ENCODE results near the gene MICAL2.

MICAL2 gene

DNA sequence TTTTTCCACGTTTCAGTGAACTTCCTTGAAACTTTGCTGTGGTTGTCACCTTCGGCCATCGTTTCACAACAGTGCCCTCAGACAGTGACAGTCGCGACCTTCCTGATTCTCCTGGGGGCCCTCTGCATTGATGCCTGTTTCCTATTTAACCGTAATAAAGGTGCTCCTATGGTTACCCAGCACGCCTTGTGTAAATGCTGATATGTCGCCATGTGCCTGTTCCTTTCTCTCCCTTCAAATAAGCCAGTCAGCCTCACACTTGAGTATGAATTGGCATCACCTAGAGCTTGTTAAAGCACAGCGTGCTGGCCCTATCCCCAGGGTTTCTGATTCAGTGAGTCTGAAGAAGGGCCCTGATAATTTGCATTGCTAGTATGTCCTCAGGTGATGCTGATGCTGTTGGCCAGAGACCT, 104.8 kb downstream of the MICAL2 start:
- TF ChIP-seq POLR2AphosphoS5 (IDR thresholded peaks at IDR 0.05; ENCODE audit: low read depth, low read length): no peak
- no peak for TF ChIP-seq TAF1 (IDR thresholded peaks at IDR 0.05; ENCODE audit: borderline replicate concordance, insufficient read depth, low read length)
- no peak for TF ChIP-seq SIN3A (IDR thresholded peaks at IDR 0.05; ENCODE audit: borderline replicate concordance, insufficient read depth, low read length)
- TF ChIP-seq FOXP2 (optimal IDR thresholded peaks at IDR 0.05; ENCODE audit: borderline replicate concordance, extremely low read depth, extremely low read length, insufficient read depth): no peak
- TF ChIP-seq REST (IDR thresholded peaks at IDR 0.05; ENCODE audit: insufficient read depth in 1 of 2, low read depth in 2 of 2, low read length in 2 of 2): no peak

DNA sequence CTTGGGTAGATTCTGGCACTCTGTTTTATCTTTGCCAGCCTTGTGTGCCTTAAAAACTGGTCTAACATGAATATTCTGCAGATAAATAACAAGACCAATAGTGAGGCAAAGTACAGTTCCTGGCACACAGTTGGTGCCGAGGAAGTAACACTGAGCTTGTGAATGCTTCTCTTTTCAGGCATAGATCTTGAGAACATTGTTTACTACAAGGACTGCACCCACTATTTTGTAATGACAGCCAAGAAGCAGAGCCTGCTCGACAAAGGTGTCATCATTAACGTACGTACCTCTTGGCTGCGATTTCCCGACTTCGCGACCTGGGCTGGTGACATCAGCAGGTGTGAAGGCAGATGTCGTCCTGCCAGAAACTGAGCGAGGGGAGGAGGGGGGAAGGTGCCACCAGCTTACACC, 105.7 kb downstream of the MICAL2 start:
- TF ChIP-seq REST (IDR thresholded peaks at IDR 0.05; ENCODE audit: insufficient read depth in 1 of 2, low read depth in 2 of 2, low read length in 2 of 2) (no peak), POLR2AphosphoS5 (IDR thresholded peaks at IDR 0.05; ENCODE audit: low read depth, low read length) (no peak), TAF1 (IDR thresholded peaks at IDR 0.05; ENCODE audit: borderline replicate concordance, insufficient read depth, low read length) (no peak), SIN3A (IDR thresholded peaks at IDR 0.05; ENCODE audit: borderline replicate concordance, insufficient read depth, low read length) (no peak), FOXP2 (optimal IDR thresholded peaks at IDR 0.05; ENCODE audit: borderline replicate concordance, extremely low read depth, extremely low read length, insufficient read depth) (no peak)

DNA sequence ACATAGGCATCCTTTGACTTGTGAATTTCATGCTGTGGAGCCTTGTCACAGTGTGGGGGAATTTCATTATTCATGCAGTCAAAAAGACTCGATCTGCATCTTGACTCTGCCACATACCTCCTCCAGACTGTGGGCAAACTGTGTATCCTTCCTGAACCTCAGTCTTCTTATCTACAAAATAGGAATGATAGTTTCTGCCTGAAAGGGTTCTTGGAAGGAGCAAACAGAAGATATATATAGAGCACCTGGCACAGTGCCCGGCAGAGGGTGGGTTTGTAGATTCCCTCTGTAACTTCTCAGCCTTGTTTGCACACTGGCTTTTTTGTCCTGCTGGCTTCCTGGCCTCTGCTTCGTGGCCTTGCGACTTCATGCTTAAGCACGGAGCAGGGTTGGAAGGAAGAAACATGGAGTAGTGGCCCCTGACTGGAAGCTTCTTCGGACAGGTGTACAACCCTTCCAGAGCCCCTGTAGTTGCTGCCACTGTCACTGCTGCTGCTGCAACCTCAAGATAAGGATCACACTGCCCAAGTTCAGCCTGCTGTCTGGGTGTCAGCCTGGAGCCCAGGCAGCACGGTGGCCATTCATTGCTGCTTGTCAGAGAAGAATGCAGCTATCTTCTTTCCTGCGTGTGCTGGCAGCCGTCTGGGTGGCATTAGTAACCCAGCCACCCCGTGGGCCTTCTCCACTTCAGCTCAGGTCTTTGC, 106.4 kb downstream of the MICAL2 start:
- TF ChIP-seq REST (IDR thresholded peaks at IDR 0.05; ENCODE audit: insufficient read depth in 1 of 2, low read depth in 2 of 2, low read length in 2 of 2): no peak
- no peak for TF ChIP-seq POLR2AphosphoS5 (IDR thresholded peaks at IDR 0.05; ENCODE audit: low read depth, low read length)
- TF ChIP-seq TAF1 (IDR thresholded peaks at IDR 0.05; ENCODE audit: borderline replicate concordance, insufficient read depth, low read length): no peak
- no peak for TF ChIP-seq FOXP2 (optimal IDR thresholded peaks at IDR 0.05; ENCODE audit: borderline replicate concordance, extremely low read depth, extremely low read length, insufficient read depth)
- no peak for TF ChIP-seq SIN3A (IDR thresholded peaks at IDR 0.05; ENCODE audit: borderline replicate concordance, insufficient read depth, low read length)

GRCh38 chr11:12217879-12218278, 107.5 kb downstream of the MICAL2 start:
- TF ChIP-seq POLR2AphosphoS5 (IDR thresholded peaks at IDR 0.05; ENCODE audit: low read depth, low read length) (no peak), REST (IDR thresholded peaks at IDR 0.05; ENCODE audit: insufficient read depth in 1 of 2, low read depth in 2 of 2, low read length in 2 of 2) (no peak), TAF1 (IDR thresholded peaks at IDR 0.05; ENCODE audit: borderline replicate concordance, insufficient read depth, low read length) (no peak), SIN3A (IDR thresholded peaks at IDR 0.05; ENCODE audit: borderline replicate concordance, insufficient read depth, low read length) (no peak), FOXP2 (optimal IDR thresholded peaks at IDR 0.05; ENCODE audit: borderline replicate concordance, extremely low read depth, extremely low read length, insufficient read depth) (no peak)

Measured in PFSK-1 (cell line).